HG03442 (cell line): ENCODE measurements around the gene STX16.
A peak's percentile ranks its signal among the peaks of the same experiment; 100 is the strongest.

Experiments used
- ATAC-seq: cut with Tn5 transposase; IDR thresholded peaks from one replicate; pipeline ENCODE4 v1.9.1; 2021; ENCODE audit warnings: mild to moderate bottlenecking, moderate library complexity; ENCODE audit not compliant: unreplicated experiment

Gene STX16, protein sequence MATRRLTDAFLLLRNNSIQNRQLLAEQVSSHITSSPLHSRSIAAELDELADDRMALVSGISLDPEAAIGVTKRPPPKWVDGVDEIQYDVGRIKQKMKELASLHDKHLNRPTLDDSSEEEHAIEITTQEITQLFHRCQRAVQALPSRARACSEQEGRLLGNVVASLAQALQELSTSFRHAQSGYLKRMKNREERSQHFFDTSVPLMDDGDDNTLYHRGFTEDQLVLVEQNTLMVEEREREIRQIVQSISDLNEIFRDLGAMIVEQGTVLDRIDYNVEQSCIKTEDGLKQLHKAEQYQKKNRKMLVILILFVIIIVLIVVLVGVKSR

GRCh38 chr20:58650776-58651558, at the start of gene STX16:
STX16 (plus strand) TSS chr20:58651283; CDS start chr20:58652007, 724 bp downstream.
- peak; percentile 63 for ATAC-seq

- no peak for ATAC-seq
Measured at GRCh38 chr20:58602124-58602523, 49.0 kb upstream of the STX16 start.

DNA sequence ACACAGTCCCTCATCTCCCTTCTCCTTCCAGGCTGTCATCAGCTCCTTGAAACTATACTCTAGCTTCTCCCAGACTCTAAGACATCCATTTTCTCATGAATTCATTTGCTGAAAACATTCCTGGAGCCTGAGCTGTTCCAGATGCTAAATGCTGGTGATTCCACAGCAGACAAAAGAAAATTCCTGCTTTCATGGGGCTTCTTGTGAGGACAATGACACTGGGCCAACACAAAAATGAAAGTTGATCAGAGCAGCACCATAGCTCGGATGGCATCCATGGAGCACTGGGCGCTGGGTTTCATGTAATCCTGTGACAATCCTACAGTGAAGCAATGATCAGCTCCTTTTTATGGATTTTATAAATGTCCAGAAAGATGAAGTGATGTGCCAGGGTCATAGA, 47.4 kb upstream of the STX16 start:
- no peak for ATAC-seq

DNA sequence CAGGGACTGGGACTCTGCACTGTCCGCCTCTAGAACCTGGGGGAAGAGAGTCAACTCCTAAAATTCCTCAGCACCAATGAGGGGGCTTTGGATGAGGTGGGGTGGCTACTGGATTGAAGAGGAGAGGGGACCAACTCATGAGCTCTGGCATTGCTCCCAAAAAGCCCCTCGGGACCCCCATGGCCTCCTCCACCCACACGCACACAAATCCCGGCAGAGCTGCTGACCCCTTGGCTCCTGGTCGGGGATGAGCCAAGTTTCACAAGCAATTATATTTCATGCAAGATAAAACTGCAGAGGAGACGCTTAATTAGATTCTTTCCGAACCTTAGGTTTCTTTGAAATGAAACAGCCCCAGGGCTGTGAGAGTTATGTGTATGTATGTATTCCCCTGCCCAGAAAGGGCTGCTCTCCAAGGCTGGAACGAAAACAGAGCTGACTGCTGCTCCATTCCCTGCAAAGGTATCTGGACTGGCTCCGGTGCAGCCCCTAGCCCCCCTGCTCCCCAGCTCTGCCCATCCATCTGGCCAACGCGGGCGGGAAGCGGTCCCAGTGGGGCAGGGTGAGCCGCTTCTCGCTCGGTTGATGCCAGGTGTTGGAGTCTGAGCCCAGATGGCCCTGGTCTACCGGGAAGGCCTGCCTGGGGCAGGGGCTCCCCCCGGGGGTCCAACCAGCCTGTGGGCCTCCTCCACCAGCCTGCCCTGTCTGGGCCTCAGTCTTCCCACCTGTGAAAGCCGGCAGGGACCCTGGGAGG, 46.8 kb upstream of the STX16 start:
- ATAC-seq: no peak

DNA sequence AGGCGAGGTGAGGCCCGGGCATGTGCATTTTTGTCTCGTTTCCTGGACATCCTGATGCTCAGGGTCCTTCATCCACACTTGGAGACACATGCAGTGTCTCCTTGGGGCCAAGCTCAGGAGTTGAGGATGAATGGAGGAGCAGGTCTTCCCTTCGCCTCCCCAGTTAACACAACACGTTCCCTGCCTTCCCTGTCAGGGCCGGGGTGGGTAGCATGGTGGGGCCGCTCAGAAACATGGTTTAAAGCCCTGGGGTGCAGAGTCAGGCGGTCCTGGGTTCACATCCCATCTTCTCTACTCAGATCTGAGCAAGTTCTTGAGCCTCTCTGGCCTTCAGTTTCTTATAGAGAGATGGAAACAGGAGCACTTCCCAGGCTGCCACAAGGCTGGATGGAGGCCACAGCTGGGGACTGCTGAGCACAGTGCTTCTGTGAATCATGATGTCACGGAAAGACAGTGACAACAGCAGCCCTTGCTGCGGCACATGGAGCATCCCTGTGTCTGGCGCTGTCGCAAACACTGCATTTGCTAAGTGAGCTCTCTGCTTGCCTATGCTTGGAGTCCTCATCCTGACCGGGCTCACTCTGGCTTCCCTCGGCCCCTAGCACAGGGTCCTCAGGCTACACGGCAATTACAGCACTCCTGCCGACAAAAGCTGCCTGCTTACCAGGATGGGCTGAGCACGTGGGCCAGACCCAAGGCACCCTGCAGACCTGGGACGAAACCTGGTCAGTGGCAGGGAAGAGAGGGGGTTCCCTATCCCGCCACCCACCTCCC, 45.6 kb upstream of the STX16 start:
- no peak for ATAC-seq

DNA sequence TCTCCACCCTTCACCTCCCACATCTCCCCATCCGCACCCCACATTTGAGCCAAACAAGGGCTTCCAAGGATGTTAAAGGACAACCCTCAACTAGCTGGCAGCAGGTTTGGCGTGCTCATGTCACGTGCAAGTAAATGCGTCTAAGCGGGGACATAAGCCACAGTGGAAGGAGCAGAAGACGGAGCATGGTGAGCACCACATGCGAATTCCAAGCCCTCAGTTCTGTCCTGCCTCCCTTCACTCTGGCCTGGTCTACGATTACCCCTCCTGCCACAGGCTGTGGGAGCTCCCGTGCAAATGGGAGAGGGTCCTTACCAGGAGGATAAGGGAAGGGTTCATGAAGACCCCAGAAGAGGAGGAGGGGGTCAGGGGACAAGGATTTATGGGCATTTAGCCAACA, 44.9 kb upstream of the STX16 start:
- no peak for ATAC-seq

- ATAC-seq: no peak
Measured at GRCh38 chr20:58608096-58608840, 42.8 kb upstream of the STX16 start.

GRCh38 chr20:58609026-58609425, 42.1 kb upstream of the STX16 start:
- ATAC-seq: no peak

DNA sequence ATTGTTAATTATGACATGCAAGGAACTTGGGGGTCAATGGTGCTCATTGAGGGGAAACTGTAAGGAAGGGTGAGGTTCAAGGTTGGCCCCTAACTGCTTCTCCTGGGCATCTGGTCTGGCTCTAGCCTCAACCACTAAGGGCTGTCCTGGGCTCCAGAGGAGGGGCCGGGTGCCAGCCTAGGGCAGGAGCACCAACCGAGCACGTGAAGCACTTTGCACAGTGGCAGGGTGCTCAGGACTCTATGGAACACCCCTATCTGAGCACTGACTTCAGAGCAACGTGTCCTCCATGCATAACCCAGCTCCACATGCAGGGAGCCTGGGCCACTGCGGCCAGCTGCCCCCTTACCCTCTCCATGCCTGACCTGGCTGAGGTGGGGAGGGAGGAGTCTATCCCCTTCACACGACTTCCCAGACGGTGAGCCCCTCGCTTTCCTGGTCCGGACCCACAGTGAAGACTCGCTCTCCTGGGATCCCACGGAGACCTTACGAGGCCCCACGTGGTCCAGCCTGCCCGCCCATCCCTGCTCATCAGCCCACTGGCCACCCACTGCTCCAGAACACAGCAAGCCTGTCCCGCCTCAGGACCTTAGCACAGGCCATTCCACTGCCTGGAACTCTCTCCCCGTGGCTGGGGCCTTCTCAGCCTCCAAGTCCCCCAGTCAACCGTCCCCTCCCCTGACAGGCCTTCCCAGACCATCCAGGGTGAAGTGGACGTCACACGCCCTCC, 40.8 kb upstream of the STX16 start:
- ATAC-seq: no peak

GRCh38 chr20:58610811-58611210, 40.3 kb upstream of the STX16 start:
- no peak for ATAC-seq

DNA sequence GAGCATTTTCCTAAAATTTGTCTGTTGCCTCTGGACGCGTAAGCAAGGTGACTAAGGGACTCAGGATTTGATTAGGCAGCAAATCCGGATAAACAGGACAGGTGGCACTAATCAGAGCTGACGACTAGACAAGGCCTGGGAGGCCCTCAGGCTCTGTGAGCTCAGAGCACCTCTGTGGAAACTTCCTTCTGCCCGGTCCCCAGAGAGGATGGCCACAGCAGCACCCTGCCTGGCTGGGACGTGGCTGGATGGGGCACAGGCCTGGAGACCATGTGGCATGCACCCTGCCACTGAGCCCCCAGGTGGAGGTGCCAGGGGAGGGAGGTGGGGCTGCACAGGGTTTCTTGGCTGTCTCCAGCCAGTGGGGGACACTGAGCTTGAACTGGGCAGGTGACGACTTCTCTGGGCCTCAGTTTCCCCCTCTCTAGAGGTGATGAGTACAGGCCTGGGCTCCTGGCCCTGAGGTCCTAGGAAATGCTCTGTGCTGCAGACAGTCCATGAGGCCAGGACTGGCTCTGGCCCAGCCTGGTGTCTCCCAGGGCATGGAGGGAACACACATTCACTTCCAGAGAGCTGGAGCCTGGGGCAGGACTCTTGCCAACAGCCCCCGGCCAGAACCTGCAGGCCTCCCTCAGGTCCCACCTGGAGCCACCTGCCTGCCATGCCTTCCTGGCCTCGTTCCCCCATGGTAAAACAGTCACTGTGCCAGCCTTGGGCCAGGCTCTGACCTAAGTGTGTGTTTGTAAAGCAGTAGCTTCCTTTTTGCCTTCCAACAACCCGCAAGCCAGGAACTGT, 39.6 kb upstream of the STX16 start:
- ATAC-seq: no peak

- ATAC-seq: no peak
Measured at GRCh38 chr20:58612121-58612691, 38.9 kb upstream of the STX16 start.

GRCh38 chr20:58613061-58613854, 37.8 kb upstream of the STX16 start:
- no peak for ATAC-seq

DNA sequence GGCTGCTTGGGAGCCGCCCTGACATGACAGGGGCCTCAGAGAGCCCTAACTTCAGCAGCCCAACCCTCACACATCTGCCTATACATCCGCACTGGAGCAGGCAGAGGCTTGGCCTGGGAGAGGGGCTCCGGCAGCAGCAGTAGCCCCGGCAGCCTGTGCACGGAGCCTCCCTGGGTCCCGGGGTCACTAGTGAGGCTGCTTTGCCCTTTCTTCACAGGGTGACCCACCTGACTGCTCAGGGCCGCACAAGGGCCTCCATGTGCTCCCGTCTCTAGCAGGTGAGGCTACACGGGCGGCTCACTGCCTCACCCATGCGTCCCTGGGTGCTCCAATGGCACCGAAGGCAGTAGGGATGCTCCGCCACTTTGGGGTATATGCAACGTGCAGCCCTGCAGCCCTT, 36.7 kb upstream of the STX16 start:
- no peak for ATAC-seq

- no peak for ATAC-seq
Measured at GRCh38 chr20:58614984-58615760, 35.9 kb upstream of the STX16 start.

GRCh38 chr20:58616411-58616810, 34.7 kb upstream of the STX16 start:
- ATAC-seq: no peak

GRCh38 chr20:58617158-58617557, 33.9 kb upstream of the STX16 start:
- no peak for ATAC-seq
